H1 (cell line): ENCODE measurements around the gene DAPL1. TPM values are rescaled to one million over a fixed set of nuclear protein-coding genes. Genes with fewer than 3 reads are reported as not detected.

Experiments
- CTBP2 ChIP-seq: IDR thresholded peaks from 2 replicates; pipeline ENCODE4 v1.7.0; 2011; ENCODE audit warnings: borderline replicate concordance, mild to moderate bottlenecking, moderate library complexity, mixed read lengths, low read length; ENCODE audit not compliant: insufficient read depth, insufficient read length
- RFX5 ChIP-seq: IDR thresholded peaks from 2 replicates; pipeline ENCODE4 v1.6.1; 2011; ENCODE audit warnings: low read depth, low read length, improper control_type of control experiment, borderline replicate concordance
- USF2 ChIP-seq: IDR thresholded peaks from 2 replicates; pipeline ENCODE4 v1.6.1; 2011; ENCODE audit warnings: low read length, improper control_type of control experiment
- polyA plus RNA-seq, 7 experiments: library from polyadenylated mRNA; depleted of rRNA in 3 of 7; stranded (reverse) in 5 of 7; unstranded in 2 of 7; fragments of >200 nt in 5 of 7; fragments of 200-250 nt in 2 of 7; gene quantifications; 1 replicate in 5 of 7; 2 replicates in 1 of 7; 4 replicates in 1 of 7; pipeline versions ENCODE4 v1.2.1 to v1.2.3, GENCODE V29; 2011 to 2013; ENCODE audit warnings: missing spikeins in 2 of 7, mixed read lengths in 2 of 7
- total RNA-seq: library from RNA; stranded (reverse); fragmentation: NEBNext Ultra II Directional; extraction: Animal tissue kit (Norgen Biotek cat#: 25700); gene quantifications from 2 replicates; pipeline ENCODE4 v1.2.1, GENCODE V29; 2021
- TF ChIP-seq, protein P1 (sequence below): IDR thresholded peaks from 2 replicates; pipeline ENCODE4 v1.6.1; 2012; ENCODE audit warnings: inconsistent platforms

DAPL1 gene
- total and polyA plus RNA-seq, 2 of the 8 experiments (the other 6 are each of a cell fraction or from before 2014, with no cell fraction given) = not detected

DNA sequence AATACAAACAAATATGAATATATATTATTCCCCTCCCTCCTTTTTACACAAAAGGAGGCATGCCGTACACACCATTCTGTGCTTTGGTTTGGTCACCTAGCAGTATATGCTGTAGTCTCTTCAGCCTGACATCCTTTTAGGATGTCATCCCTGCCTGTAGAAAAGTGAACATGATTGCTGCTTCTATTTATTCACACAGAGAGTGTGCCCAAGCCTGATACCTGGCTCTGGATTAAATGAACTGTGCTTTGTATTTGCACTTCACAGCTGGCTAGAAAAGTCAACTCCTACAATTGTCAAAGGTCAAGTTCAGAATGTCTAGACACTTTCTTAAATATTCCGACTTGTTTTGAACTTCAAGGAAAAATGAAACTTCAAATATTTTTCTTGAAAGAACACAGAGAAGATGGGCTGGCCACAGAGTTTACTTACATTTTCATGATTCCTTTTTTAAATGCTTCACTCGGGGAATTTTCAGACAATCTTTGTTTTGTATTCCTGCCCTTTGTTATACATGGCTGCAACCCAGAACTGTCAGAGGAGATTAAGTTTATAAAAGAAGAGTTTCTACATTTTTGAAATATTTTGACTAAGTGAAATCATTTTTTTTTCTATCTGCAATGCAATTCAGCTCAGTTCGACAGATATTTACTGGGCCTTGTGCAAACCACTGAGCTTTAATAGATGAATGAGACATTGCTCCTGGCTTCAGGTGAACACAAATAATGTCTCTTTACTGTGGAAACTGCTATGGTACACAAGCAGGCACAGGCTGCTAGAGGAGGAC lies 33.5 kb downstream of the DAPL1 start (continued):
- TF ChIP-seq, protein P1, sequence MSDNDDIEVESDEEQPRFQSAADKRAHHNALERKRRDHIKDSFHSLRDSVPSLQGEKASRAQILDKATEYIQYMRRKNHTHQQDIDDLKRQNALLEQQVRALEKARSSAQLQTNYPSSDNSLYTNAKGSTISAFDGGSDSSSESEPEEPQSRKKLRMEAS = no peak
- TF ChIP-seq USF2 (no peak), RFX5 (no peak), CTBP2 (no peak)
